ENCODE results near the gene ALDH4A1.
A peak's percentile ranks its signal among the peaks of the same experiment; 100 is the strongest.

ALDH4A1 gene

GRCh38 chr1:18922319-18922726 lies 20.0 kb upstream of the ALDH4A1 start:
- DNase-seq: peak; percentile 84 to 85

- DNase-seq: peak in 1 of 2 experiments; percentile 14
These were observed 19.3 kb upstream of the ALDH4A1 start for GRCh38 chr1:18921516-18922251.

- no peak for DNase-seq
These were observed 18.6 kb upstream of the ALDH4A1 start for GRCh38 chr1:18920931-18921330.

- no peak for DNase-seq
These were observed 17.6 kb upstream of the ALDH4A1 start for GRCh38 chr1:18919956-18920355.

- DNase-seq: no peak
These were observed 17.0 kb upstream of the ALDH4A1 start for GRCh38 chr1:18919197-18919905.

- DNase-seq: no peak
These were observed 16.1 kb upstream of the ALDH4A1 start for GRCh38 chr1:18918417-18918816.

GRCh38 chr1:18917071-18917799 lies 14.9 kb upstream of the ALDH4A1 start:
- DNase-seq: no peak

GRCh38 chr1:18915341-18915740 lies 13.0 kb upstream of the ALDH4A1 start:
- no peak for DNase-seq

GRCh38 chr1:18913065-18913835 lies 10.9 kb upstream of the ALDH4A1 start:
- DNase-seq: peak; percentile 29 to 55

GRCh38 chr1:18912550-18912949 lies 10.2 kb upstream of the ALDH4A1 start:
- DNase-seq: no peak

- DNase-seq: no peak
These were observed 6.8 kb upstream of the ALDH4A1 start for GRCh38 chr1:18908911-18909771.

- no peak for DNase-seq
These were observed 5.8 kb upstream of the ALDH4A1 start for GRCh38 chr1:18907917-18908845.

GRCh38 chr1:18907021-18907916 lies 4.9 kb upstream of the ALDH4A1 start:
- DNase-seq: peak in 1 of 2 experiments; percentile 29

GRCh38 chr1:18903291-18903756 lies 969 bp upstream of the ALDH4A1 start:
- no peak for DNase-seq

GRCh38 chr1:18901952-18902522 lies 318 bp downstream of the ALDH4A1 start:
- DNase-seq: no peak

GRCh38 chr1:18901147-18901951 lies 1.0 kb downstream of the ALDH4A1 start:
- no peak for DNase-seq

GRCh38 chr1:18900303-18900841 lies 2.0 kb downstream of the ALDH4A1 start:
- DNase-seq: no peak
